ENCODE results near the gene IL16.

Gene IL16

GRCh38 chr15:81255315-81255957 lies 58.8 kb downstream of the IL16 start:
- TF ChIP-seq CTCF (IDR thresholded peaks at IDR 0.05; ENCODE audit: control insufficient read depth, insufficient read depth, low read depth, low read length, missing control alignments) = no peak
- no peak for DNase-seq (ENCODE audit: low read depth)
- H3K4me3 ChIP-seq (ENCODE audit: control insufficient read depth, low read depth, low read length) = no peak overlapping the region

GRCh38 chr15:81255958-81256320 lies 59.3 kb downstream of the IL16 start:
- H3K4me3 ChIP-seq (ENCODE audit: control insufficient read depth, low read depth, low read length) = no peak overlapping the region
- TF ChIP-seq CTCF (IDR thresholded peaks at IDR 0.05; ENCODE audit: control insufficient read depth, insufficient read depth, low read depth, low read length, missing control alignments) = no peak
- no peak for DNase-seq (ENCODE audit: low read depth)

GRCh38 chr15:81256916-81257315 lies 60.2 kb downstream of the IL16 start:
- peak; percentile 41 for DNase-seq (ENCODE audit: low read depth)

GRCh38 chr15:81257435-81257834 lies 60.8 kb downstream of the IL16 start:
- no peak overlapping the region for H3K4me3 ChIP-seq (ENCODE audit: control insufficient read depth, low read depth, low read length)
- TF ChIP-seq CTCF (IDR thresholded peaks at IDR 0.05; ENCODE audit: control insufficient read depth, insufficient read depth, low read depth, low read length, missing control alignments) = no peak
- DNase-seq (ENCODE audit: low read depth) = no peak

More at GRCh38 chr15:81256916-81257315, 60.2 kb downstream of the IL16 start:
- H3K4me3 ChIP-seq (ENCODE audit: control insufficient read depth, low read depth, low read length) = no peak overlapping the region
- peak; percentile 53 for TF ChIP-seq CTCF (IDR thresholded peaks at IDR 0.05; ENCODE audit: control insufficient read depth, insufficient read depth, low read depth, low read length, missing control alignments)

- no peak overlapping the region for H3K4me3 ChIP-seq (ENCODE audit: control insufficient read depth, low read depth, low read length)
- no peak for DNase-seq (ENCODE audit: low read depth)
- no peak for TF ChIP-seq CTCF (IDR thresholded peaks at IDR 0.05; ENCODE audit: control insufficient read depth, insufficient read depth, low read depth, low read length, missing control alignments)
These were observed 61.8 kb downstream of the IL16 start for GRCh38 chr15:81258455-81258854.

- no peak overlapping the region for H3K4me3 ChIP-seq (ENCODE audit: control insufficient read depth, low read depth, low read length)
- TF ChIP-seq CTCF (IDR thresholded peaks at IDR 0.05; ENCODE audit: control insufficient read depth, insufficient read depth, low read depth, low read length, missing control alignments) = no peak
- no peak for DNase-seq (ENCODE audit: low read depth)
These were observed 63.1 kb downstream of the IL16 start for GRCh38 chr15:81259760-81260298.
